ENCODE results near the gene ATP7B. TPM values are rescaled to one million over a fixed set of nuclear protein-coding genes. Genes with fewer than 3 reads are reported as not detected.
A peak's percentile ranks its signal among the peaks of the same experiment; 100 is the strongest.

ATP7B gene
- total RNA-seq, 1 donor from 2014 or later: 0.65 TPM

GRCh38 chr13:51958217-51958547 lies 53.1 kb downstream of the ATP7B start:
- Mint-ChIP-seq H3K4me3 (no peak overlapping the region), H3K9me3 (no peaks in the 10 kb centered on the region), H3K36me3 (ENCODE audit: low read depth) (no peaks in the 10 kb centered on the region), H3K4me1 (peaks cover 35% of the 10 kb centered on the region), H3K27me3 (no peaks in the 10 kb centered on the region), H3K27ac (no peak overlapping the region)
- intact Hi-C loops (cut with micrococcal nuclease): no loop called here
- DNase-seq: no peak

DNA sequence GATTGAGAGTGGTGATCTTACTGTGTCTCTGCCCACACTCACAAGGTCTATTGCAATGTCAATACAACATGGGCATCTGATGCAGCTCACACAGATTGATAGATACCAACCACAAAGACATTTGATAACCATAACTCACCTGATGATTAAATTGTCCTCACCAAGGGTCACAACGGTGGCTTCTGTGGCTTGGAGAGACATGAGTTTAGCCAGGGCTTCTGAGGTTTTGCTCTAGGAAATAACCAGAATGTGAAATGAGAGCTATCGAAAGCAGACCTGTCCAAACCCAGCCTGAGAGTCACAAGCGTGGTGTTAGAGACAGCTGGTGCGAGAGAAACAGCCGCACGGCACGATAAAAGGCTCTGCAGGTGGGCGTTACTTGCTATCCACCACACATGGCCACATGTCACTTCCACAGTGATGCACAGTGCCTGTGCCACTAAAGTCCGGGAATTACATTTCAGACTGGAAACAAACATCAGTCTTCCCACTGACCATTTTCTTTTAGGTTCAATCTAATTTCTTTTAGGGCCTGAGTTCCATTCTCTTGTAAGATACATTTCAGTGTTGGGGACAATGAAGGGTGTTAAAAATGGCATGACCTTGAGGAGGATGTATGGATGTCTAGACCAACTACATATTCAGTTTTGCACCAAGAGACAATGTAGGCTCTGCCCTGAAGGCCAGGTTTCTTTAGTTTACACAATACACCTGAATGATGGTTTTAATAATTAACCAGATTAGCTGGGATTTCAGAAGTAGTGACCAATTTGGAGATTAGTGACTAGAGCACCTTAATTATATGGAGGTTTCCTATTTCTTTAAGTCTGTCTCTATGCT lies 53.7 kb downstream of the ATP7B start:
- Mint-ChIP-seq H3K27me3 (no peaks in the 10 kb centered on the region), H3K36me3 (ENCODE audit: low read depth) (no peaks in the 10 kb centered on the region), H3K27ac (no peak overlapping the region), H3K9me3 (no peaks in the 10 kb centered on the region), H3K4me1 (peaks cover 37% of the 10 kb centered on the region), H3K4me3 (no peak overlapping the region)
- DNase-seq: no peak
- intact Hi-C loops (cut with micrococcal nuclease): no loop called here

DNA sequence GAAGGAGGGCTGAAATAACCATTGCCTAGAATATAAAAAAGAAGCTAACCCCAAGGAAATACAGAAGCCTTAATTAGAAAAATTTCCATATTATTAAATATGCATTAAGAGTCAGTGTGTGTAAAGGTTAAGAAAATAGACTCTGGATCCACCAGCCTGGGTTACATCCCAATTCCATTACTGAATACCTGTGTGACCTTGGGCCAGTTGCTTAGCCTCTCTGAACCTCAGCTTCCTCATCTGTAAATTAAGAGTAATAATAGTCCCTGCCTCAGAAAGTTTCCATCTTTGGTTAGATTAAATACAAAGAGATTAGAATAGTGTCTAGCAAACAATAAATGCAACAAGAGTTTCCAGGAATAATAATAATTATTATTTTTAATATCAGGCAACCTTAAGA lies 54.5 kb downstream of the ATP7B start:
- no peak for DNase-seq
- H3K4me1 Mint-ChIP-seq: peaks cover 30% of the 10 kb centered on the region
- no peak overlapping the region for H3K4me3 Mint-ChIP-seq
- intact Hi-C loops (cut with micrococcal nuclease): no loop called here
- H3K9me3 Mint-ChIP-seq: no peaks in the 10 kb centered on the region
- no peaks in the 10 kb centered on the region for H3K27me3 Mint-ChIP-seq
- H3K27ac Mint-ChIP-seq: no peak overlapping the region
- H3K36me3 Mint-ChIP-seq (ENCODE audit: low read depth): no peaks in the 10 kb centered on the region

DNA sequence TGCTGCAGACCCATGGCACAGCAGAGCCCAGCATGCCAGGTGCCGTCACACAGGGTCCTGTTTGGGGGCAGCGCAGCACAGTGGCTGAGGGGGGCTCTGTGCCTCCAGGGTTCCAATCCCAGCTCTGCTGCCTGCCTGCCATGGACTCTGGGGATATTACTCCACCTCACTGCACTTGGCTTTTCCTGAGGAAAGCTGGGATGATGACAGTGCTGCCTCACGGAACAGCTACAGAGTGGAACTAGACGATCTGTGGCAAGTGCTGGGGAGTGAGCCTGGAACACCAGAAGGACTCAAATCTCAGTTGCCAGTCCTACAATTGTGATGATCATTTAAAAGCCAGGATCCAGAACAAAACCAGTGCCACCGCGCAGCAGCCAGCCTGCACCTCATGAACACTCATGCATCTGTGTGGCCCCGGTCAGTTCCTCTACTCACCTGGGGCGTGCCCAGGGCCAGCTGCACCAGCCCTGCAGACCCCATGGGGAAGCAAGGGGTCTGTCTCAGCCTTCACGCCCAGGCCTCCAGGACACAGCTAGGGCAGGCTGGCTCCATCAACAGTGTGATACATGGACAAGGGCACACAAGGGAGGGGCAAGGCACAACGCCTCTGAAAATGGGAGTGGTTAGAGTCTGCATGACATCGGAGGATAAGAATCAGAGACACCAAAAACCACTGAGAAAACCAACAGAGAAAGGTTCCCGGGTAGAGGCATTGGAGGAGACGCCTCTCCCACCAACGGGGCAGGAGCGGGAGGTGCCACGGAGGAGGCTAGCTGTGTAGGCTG lies 55.2 kb downstream of the ATP7B start:
- DNase-seq: no peak
- Mint-ChIP-seq H3K9me3 (peaks cover 2% of the 10 kb centered on the region), H3K27ac (no peak overlapping the region), H3K36me3 (ENCODE audit: low read depth) (peaks cover 1% of the 10 kb centered on the region), H3K27me3 (no peaks in the 10 kb centered on the region), H3K4me3 (no peak overlapping the region), H3K4me1 (peaks cover 25% of the 10 kb centered on the region)
- intact Hi-C loops (cut with micrococcal nuclease): no loop called here

DNA sequence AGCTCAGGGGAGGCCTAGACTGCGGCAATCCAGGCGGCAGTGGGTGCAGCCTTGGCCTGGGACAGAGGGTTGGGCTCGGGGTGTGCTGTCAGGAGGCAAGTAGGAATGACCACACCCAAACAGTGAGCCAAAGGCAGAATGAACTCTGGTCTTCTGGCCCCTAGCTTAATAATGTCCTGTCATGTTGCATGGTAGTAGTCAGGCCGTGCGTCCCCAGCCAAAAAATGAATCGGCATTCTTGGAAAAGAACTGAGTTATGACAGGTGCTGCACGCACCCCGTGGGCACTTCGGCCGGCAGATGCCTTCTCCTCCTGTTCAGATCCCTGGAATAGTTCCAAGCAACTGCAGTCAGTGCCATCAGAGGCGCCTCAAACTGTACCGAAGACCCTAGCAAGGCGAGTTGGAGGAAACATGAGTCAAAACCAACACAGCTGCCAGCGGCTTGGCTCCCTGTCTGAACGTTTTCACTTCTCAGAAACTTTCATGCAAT lies 55.9 kb downstream of the ATP7B start:
- H3K4me1 Mint-ChIP-seq: peaks cover 28% of the 10 kb centered on the region
- H3K27ac Mint-ChIP-seq: no peak overlapping the region
- intact Hi-C loops (cut with micrococcal nuclease): no loop called here
- H3K36me3 Mint-ChIP-seq (ENCODE audit: low read depth): peaks cover 6% of the 10 kb centered on the region
- DNase-seq: no peak
- H3K27me3 Mint-ChIP-seq: no peaks in the 10 kb centered on the region
- H3K9me3 Mint-ChIP-seq: peaks cover 5% of the 10 kb centered on the region
- H3K4me3 Mint-ChIP-seq: no peak overlapping the region

- no peak overlapping the region for H3K27ac Mint-ChIP-seq
- DNase-seq: no peak
- peaks cover 6% of the 10 kb centered on the region for H3K36me3 Mint-ChIP-seq (ENCODE audit: low read depth)
- H3K27me3 Mint-ChIP-seq: no peaks in the 10 kb centered on the region
- no peak overlapping the region for H3K4me3 Mint-ChIP-seq
- peaks cover 19% of the 10 kb centered on the region for H3K4me1 Mint-ChIP-seq
- intact Hi-C loops (cut with micrococcal nuclease): no loop called here
- peaks cover 5% of the 10 kb centered on the region for H3K9me3 Mint-ChIP-seq
Observed at GRCh38 chr13:51953347-51954195, 57.7 kb downstream of the ATP7B start.

DNA sequence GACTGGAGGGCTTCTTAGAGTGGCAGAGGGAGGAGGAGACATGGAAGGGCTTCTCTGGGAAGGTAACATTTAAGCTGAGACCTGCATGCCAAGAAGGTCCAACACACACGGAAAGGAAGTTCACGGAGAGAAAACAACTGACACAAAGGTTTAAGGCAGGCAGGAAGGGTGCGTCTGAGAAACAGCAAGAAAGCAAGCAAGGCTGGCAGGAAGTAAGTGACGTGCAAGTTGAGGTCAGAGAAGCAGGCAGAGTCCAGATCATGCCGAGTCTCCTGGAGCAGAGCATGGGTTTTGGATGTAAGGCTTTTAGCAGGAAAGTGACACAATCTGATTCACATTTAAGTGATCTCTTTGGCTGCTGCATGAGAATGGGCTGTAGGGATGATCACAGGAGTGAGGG lies 60.5 kb downstream of the ATP7B start:
- DNase-seq: peak; percentile 76
- peaks cover 11% of the 10 kb centered on the region for H3K4me1 Mint-ChIP-seq
- intact Hi-C loops (cut with micrococcal nuclease): no loop called here
- H3K9me3 Mint-ChIP-seq: peaks cover 5% of the 10 kb centered on the region
- H3K4me3 Mint-ChIP-seq: peak overlapping the region; percentile 17
- no peaks in the 10 kb centered on the region for H3K27me3 Mint-ChIP-seq
- peaks cover 6% of the 10 kb centered on the region for H3K36me3 Mint-ChIP-seq (ENCODE audit: low read depth)
- H3K27ac Mint-ChIP-seq: no peak overlapping the region

DNA sequence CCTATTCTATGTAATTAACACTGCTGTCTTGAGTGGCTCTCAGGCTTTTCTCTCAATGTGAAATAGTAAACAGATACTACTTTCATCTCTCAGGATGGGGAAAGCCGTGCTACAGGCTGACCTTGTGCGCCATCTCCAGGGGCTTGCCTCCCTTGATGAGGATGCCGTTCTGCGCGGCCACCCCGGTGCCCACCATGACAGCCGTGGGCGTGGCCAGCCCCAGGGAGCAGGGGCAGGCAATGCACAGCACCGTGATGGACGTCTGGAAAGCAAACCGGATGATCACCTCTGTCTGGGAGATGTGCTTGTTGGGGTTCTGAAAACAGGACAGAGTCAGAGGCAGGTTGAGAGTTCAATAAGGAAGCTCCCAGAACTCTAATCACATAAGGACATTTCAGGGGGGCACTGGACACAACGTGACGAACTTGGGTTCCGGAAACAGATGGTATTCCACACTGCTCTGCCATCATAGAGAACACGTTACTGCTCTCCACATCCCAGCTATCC lies 65.0 kb downstream of the ATP7B start:
- intact Hi-C loops (cut with micrococcal nuclease): no loop called here
- DNase-seq: no peak
- peaks cover 5% of the 10 kb centered on the region for H3K9me3 Mint-ChIP-seq
- H3K27ac Mint-ChIP-seq: no peak overlapping the region
- H3K36me3 Mint-ChIP-seq (ENCODE audit: low read depth): peaks cover 6% of the 10 kb centered on the region
- H3K4me3 Mint-ChIP-seq: no peak overlapping the region
- H3K4me1 Mint-ChIP-seq: peaks cover 18% of the 10 kb centered on the region
- H3K27me3 Mint-ChIP-seq: peaks cover 11% of the 10 kb centered on the region

DNA sequence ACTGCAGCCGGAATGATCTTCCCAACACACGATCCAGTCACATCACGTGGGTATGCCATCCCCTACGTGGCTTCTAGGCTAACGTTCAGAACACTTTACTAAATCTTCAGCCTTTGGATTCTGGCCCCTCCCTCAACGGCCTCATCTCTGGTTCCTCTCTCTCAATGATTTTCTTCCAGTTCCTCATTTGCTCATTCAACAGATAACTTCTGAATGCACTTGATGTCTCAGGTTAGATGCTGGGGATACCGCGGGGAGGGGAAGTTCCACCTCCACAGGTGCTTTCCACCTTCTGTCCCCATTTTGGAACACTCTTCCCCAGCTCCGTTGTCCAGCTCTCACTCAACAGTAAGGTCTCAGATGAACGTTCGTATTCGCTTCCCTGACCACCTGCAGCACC lies 66.1 kb downstream of the ATP7B start:
- Mint-ChIP-seq H3K9me3 (no peaks in the 10 kb centered on the region), H3K36me3 (ENCODE audit: low read depth) (no peaks in the 10 kb centered on the region), H3K4me1 (peaks cover 10% of the 10 kb centered on the region), H3K4me3 (no peak overlapping the region), H3K27ac (no peak overlapping the region), H3K27me3 (peaks cover 11% of the 10 kb centered on the region)
- intact Hi-C loops (cut with micrococcal nuclease): no loop called here
- DNase-seq: no peak

DNA sequence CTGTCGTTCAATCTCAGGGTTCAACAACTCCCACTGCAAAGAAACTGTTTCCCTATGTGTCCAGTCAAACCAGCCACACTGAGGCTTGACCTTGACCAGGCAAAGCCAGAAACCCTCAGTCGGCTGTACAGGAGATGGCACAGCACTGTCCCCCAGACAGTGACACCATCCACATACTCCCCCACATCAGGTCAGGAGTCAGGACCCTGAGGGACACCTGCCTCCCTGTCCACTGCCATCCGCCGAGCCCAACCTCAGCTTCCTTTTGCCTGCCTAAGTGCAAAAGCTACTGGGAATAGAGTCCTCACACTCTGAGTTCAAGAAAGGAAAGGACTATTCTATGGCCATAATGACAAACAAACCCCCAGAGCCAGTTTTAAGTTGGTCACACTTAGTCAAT lies 66.8 kb downstream of the ATP7B start:
- no peak for DNase-seq
- Mint-ChIP-seq H3K27ac (no peak overlapping the region), H3K36me3 (ENCODE audit: low read depth) (no peaks in the 10 kb centered on the region), H3K4me3 (no peak overlapping the region), H3K4me1 (peaks cover 10% of the 10 kb centered on the region), H3K9me3 (no peaks in the 10 kb centered on the region), H3K27me3 (peaks cover 14% of the 10 kb centered on the region)
- intact Hi-C loops (cut with micrococcal nuclease): no loop called here

DNA sequence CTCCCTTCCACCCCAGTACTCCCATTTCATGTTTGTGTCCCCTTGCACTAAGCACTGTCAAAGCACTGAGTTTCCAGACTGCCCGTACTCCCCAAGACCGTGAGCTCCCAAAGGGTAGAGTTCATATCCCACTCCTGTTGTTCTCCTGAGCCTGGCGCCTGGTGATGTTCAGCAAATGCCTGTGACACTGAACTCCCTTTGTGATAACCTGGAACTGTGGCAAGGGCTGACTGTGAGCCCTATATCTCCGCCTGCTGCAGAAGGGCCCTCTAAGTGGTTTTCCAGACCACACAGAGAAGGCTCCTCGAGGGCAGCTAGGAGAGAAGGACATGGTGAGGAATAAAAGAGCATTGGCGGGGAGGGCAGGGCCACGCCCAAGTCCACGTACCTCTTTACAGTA lies 67.5 kb downstream of the ATP7B start:
- no peak for DNase-seq
- no peak overlapping the region for H3K27ac Mint-ChIP-seq
- intact Hi-C loops (cut with micrococcal nuclease): no loop called here

GRCh38 chr13:51942189-51942588 lies 69.1 kb downstream of the ATP7B start:
- Mint-ChIP-seq H3K27me3 (peaks cover 14% of the 10 kb centered on the region), H3K27ac (no peak overlapping the region), H3K9me3 (no peaks in the 10 kb centered on the region), H3K4me1 (peaks cover 10% of the 10 kb centered on the region), H3K4me3 (peak overlapping the region; percentile 52), H3K36me3 (ENCODE audit: low read depth) (no peaks in the 10 kb centered on the region)
- DNase-seq: peak; percentile 76
- intact Hi-C loops (cut with micrococcal nuclease): no loop called here

More for the DNA sequence above, 67.5 kb downstream of the ATP7B start:
- no peak overlapping the region for H3K4me3 Mint-ChIP-seq
- no peaks in the 10 kb centered on the region for H3K36me3 Mint-ChIP-seq (ENCODE audit: low read depth)
- H3K4me1 Mint-ChIP-seq: peaks cover 10% of the 10 kb centered on the region
- H3K27me3 Mint-ChIP-seq: peaks cover 14% of the 10 kb centered on the region
- H3K9me3 Mint-ChIP-seq: no peaks in the 10 kb centered on the region

DNA sequence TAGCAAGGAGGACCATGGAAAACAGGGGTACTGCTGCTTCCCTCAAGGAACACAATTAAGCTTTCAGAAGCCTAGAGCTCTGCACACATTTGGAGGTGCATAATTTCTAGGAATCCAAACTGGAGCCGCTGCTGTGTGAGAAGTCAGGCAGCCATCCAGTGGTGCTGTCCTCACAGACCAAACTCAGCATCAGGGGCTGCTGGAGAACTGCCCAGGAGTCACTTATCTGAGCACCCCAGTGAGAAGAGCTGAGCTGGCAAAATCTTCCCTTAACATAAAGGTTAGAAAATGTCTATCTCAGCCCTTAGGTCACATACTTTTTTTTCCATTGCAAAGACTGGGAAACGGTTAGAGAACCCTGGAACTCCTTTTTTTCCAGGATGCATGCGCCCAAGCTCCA lies 72.8 kb downstream of the ATP7B start:
- no peak overlapping the region for H3K4me3 Mint-ChIP-seq
- H3K27me3 Mint-ChIP-seq: peaks cover 11% of the 10 kb centered on the region
- intact Hi-C loops (cut with micrococcal nuclease): no loop called here
- H3K36me3 Mint-ChIP-seq (ENCODE audit: low read depth): no peaks in the 10 kb centered on the region
- DNase-seq: no peak
- H3K9me3 Mint-ChIP-seq: no peaks in the 10 kb centered on the region
- peaks cover 9% of the 10 kb centered on the region for H3K4me1 Mint-ChIP-seq
- no peak overlapping the region for H3K27ac Mint-ChIP-seq

Measured in activated CD4-positive, alpha-beta T cell treated with anti-CD3 and anti-CD28 coated beads, Interleukin-2, amount 10 ng/mL, durations not matched to agents 24 days and 14 days (primary cell).